ENCODE results near the gene ENDOG.

Gene ENDOG

DNA sequence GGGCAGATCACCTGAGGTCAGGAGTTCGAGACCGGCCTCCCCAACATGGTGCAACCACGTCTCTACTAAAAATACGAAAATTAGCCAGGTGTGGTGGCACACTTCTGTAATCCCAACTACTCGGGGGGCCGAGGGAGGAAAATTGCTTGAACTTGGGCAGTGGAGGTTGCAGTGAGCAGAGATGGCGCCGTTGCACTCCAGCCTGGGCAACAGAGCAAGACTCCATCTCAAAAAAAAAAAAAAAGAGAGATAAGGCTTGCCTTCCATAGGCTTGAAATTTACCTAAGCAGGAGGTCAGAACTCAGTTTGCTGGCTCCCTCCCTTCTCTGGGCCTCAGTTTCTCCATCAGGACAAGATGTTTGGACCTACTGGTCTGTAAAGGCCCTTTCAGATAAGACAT is 10.0 kb downstream of the ENDOG start:
- TF ChIP-seq, protein P1, sequence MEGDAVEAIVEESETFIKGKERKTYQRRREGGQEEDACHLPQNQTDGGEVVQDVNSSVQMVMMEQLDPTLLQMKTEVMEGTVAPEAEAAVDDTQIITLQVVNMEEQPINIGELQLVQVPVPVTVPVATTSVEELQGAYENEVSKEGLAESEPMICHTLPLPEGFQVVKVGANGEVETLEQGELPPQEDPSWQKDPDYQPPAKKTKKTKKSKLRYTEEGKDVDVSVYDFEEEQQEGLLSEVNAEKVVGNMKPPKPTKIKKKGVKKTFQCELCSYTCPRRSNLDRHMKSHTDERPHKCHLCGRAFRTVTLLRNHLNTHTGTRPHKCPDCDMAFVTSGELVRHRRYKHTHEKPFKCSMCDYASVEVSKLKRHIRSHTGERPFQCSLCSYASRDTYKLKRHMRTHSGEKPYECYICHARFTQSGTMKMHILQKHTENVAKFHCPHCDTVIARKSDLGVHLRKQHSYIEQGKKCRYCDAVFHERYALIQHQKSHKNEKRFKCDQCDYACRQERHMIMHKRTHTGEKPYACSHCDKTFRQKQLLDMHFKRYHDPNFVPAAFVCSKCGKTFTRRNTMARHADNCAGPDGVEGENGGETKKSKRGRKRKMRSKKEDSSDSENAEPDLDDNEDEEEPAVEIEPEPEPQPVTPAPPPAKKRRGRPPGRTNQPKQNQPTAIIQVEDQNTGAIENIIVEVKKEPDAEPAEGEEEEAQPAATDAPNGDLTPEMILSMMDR (IDR thresholded peaks at IDR 0.05; ENCODE audit: borderline replicate concordance, control extremely low read depth, extremely low read depth, insufficient read depth, missing control alignments): no peak

DNA sequence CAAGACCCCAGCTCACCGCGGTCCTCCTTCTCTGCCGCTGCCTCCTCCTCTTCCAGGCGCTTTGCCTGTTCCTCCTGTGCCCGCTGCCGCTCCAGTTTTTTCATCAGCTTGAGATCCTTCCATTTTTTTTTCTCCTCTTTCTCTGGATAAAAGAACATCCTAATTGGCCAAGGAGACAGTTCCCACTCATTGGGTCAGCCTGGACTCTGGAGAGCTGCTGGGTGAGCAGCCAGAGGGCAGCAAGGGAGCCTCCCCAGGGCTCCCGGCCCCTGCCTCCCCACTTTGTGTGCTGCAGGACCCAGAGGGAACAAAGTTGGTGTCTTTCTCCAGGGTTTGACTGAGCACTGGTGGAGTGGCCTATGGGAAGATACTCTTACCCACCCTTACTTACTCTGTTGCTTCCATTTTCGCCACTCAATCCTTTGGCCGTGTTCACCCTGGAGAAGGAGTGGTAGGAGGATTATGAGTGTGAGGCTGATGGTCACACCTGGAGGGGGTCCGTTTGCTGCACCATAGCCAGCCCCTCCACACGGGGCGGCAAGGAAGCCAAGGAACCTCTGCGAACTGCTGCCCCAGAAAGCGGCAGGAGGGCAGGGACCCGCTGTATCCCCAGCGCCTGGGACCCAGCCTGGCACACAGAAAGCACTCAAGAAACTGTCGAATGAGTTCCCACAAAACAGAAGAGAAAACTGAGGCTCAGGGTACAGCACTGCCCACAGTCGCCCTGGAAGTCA is 10.6 kb downstream of the ENDOG start:
- in situ Hi-C loops (cut with MboI; ENCODE audit: low sequenced_read_pairs, unreplicated experiment): no loop called here
- TF ChIP-seq, protein P1 (IDR thresholded peaks at IDR 0.05; ENCODE audit: borderline replicate concordance, control extremely low read depth, extremely low read depth, insufficient read depth, missing control alignments): no peak
- no peak for DNase-seq (ENCODE audit: low spot score)

More for the DNA sequence above, 10.0 kb downstream of the ENDOG start:
- DNase-seq (ENCODE audit: low spot score): no peak
- in situ Hi-C loops (cut with MboI; ENCODE audit: low sequenced_read_pairs, unreplicated experiment): no loop called here

DNA sequence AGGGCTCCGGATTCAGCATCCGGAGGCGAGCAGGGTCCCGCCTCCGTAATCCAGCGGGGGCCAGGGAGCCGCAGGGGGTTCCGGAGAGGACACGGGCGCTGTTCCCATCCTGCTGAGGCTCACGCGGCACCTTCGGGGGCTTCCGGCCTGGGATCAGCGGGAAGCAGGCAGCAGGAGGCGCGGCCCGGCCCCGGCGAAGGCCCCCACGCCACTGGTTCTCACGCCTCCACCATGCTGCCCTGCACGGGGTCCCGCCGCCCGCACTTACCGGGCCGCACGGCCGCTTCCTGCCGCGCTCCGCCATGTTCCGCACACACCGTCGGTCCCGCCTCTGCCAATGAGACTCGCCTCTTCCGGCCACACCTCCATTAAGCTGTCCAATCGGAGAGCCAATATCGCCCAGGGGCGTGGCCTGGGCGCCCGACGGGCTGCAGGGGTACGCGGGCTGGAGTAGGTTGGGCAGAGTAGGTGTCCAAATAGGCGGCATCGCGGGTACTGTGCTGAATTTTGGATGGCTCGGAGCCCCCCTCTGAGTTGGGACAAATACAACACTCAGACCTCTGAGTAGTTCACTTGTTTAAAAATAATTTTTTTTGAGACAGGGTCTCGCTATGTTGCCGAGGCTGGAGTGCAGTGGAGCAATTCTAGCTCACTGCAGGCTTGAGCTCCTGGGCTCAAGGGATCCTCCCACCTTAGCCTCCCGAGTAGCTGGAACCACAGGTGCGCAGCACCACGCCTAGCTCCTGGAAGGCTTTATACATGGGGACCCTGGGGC is 11.4 kb downstream of the ENDOG start, which contains the start of gene SPOUT1:
Gene SPOUT1 (minus strand): TSS at position 318 of the 775 bp plus-strand sequence. CDS start 14 bp downstream, at position 304.
- peak; percentile 99 for DNase-seq (ENCODE audit: low spot score)
- in situ Hi-C loops (cut with MboI; ENCODE audit: low sequenced_read_pairs, unreplicated experiment): no loop called here
- TF ChIP-seq, protein P1 (IDR thresholded peaks at IDR 0.05; ENCODE audit: borderline replicate concordance, control extremely low read depth, extremely low read depth, insufficient read depth, missing control alignments): no peak

DNA sequence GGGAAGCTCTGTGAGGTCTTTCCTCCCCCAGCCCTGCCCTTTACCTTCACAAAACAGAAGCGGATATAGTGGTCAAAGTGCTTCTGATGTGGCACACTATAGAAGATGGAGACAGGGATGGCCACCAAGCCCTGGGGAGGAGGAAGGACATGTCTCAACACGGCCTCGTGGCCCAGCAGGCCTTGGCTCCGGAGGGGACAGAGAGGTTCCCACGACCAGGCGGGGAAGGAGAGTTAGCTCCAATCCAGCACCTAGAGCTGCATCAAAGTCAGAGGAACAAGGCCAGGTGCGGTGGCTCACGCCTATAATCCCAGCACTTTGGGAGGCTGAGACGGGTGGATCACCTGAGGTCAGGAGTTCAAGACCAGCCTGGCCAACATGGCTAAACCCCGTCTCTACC is 15.4 kb downstream of the ENDOG start:
- TF ChIP-seq, protein P1 (IDR thresholded peaks at IDR 0.05; ENCODE audit: borderline replicate concordance, control extremely low read depth, extremely low read depth, insufficient read depth, missing control alignments): no peak
- no peak for DNase-seq (ENCODE audit: low spot score)
- in situ Hi-C loops (cut with MboI; ENCODE audit: low sequenced_read_pairs, unreplicated experiment): no loop called here

DNA sequence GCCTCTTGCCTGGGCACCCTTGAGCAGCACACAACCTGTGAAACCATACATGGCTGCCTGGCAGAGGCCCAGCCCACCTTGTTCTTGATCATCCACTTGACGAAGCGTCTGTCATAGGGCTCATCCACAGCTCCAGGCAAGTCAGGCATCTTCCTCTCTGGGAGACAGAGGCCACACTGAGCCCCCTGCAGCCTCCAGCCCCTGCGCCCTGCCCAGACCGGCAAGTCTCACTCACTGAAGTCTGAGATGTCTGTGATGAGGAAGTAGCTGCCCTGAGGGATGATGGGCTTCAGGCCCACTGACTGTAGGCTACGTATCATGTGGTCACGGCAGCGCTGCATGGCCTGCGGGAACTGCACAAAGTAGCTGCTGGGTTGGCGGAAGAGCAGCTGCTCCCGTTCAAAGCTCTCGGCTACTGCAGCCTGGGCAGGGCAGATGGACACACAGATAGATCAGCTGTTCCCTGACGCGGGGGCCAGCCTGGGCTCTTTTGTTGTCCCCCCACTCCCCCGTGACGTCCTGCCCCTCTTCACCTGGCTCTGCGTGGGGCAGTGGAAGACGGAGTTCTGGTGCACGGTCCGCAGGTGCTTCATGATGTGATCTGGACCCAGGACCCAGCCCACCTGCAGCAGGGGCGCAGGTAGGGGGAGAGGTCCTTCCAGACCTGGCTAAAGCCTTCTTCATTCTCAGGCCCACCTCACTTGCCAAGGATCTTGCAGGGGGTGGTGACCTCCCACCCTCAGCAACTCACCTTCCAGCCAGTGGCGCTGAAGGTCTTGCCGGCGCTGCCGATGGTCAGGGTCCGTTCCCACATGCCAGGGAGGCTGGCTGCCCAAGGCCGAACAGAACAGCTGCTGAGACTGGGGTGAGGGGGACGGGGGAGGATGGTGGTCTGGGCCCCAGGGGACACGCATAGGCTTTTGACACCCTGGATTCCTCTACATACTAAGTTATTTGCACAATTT is 17.2 kb downstream of the ENDOG start:
- in situ Hi-C loops (cut with MboI; ENCODE audit: low sequenced_read_pairs, unreplicated experiment): no loop called here
- no peak for DNase-seq (ENCODE audit: low spot score)

More for the DNA sequence above, 17.2 kb downstream of the ENDOG start:
- TF ChIP-seq, protein P1 (IDR thresholded peaks at IDR 0.05; ENCODE audit: borderline replicate concordance, control extremely low read depth, extremely low read depth, insufficient read depth, missing control alignments): no peak
